Lower leg skin (tissue), 4 donors: ENCODE measurements around the gene MAX. TPM values are rescaled to one million over a fixed set of nuclear protein-coding genes. Genes with fewer than 3 reads are reported as not detected.

ENCODE experiments used
- DNase-seq, 2 donors: peaks; one replicate each; pipeline ENCODE4 v3.0.0-alpha.2; 2019; ENCODE audit warnings: low spot score in 2 of 2
- H3K4me3 ChIP-seq: fragments of 200-600 bp; sonication (generic); 2 replicates; pipeline ENCODE4 v1.5.1; 2017; ENCODE audit warnings: mild to moderate bottlenecking, low read depth; ENCODE audit not compliant: poor library complexity, severe bottlenecking
- CTCF ChIP-seq, 3 donors: fragments of 450-650 bp; IDR thresholded peaks; one replicate each; pipeline ENCODE4 v1.5.1; 2016; ENCODE audit warnings: antibody characterized with exemption in 3 of 3, mild to moderate bottlenecking in 3 of 3, moderate library complexity in 2 of 3
- POLR2A ChIP-seq, 2 donors: fragments of 450-650 bp; IDR thresholded peaks; one replicate each; pipeline ENCODE4 v1.6.1; 2016 to 2017; ENCODE audit warnings: antibody characterized with exemption in 2 of 2, mild to moderate bottlenecking in 1 of 2, moderate library complexity in 1 of 2
- WGBS, 2 donors: methylation state at CpG; one replicate each; pipeline ENCODE4 v1.1.5; 2018; 5-methylcytosine and 5-hydroxymethylcytosine counted together
- intact Hi-C: fragments of 100-400 bp; cut with DNase I; formaldehyde crosslinking; loops from one replicate; pipeline ENCODE4 v1.15.0; 2023; ENCODE audit warnings: low total_unique reads
- total RNA-seq, 4 donors: library from RNA; depleted of rRNA; stranded (reverse); fragments of >200 nt; gene quantifications; one replicate each; pipeline ENCODE4 v1.1.0, GENCODE V29; 2016

Gene MAX
- total RNA-seq, 4 donors from 2014 or later: 61.0 to 126 (median 65.6) TPM

- no peak overlapping the region for H3K4me3 ChIP-seq
Observed at GRCh38 chr14:65070471-65070976, 31.8 kb downstream of the MAX start.

GRCh38 chr14:65069874-65070413, 32.4 kb downstream of the MAX start:
- H3K4me3 ChIP-seq: no peak overlapping the region
- WGBS, 2 donors: 44 to 61% methylated on average over 5 of the region's 5 CpGs
- intact Hi-C loops: no loop called here
- DNase-seq: no peak
- TF ChIP-seq POLR2A (IDR thresholded peaks at IDR 0.05) (no peak), CTCF (IDR thresholded peaks at IDR 0.05) (no peak)

More at GRCh38 chr14:65070471-65070976, 31.8 kb downstream of the MAX start:
- 18 to 24% methylated on average over 12 of the region's 12 CpGs for WGBS, 2 donors
- DNase-seq: peak in 1 of 2 donors; percentile 71
- no peak for TF ChIP-seq POLR2A (IDR thresholded peaks at IDR 0.05)
- no peak for TF ChIP-seq CTCF (IDR thresholded peaks at IDR 0.05)
- intact Hi-C loops: no loop called here

GRCh38 chr14:65065719-65066118, 36.6 kb downstream of the MAX start:
- H3K4me3 ChIP-seq: no peak overlapping the region
- whole genome bisulfite sequencing, 2 donors: 61 to 72% methylated on average over 7 of the region's 7 CpGs
- no peak for DNase-seq
- no peak for TF ChIP-seq POLR2A (IDR thresholded peaks at IDR 0.05)
- no peak for TF ChIP-seq CTCF (IDR thresholded peaks at IDR 0.05)
- intact Hi-C loops: no loop called here

GRCh38 chr14:65062096-65063075, 39.9 kb downstream of the MAX start:
- intact Hi-C loops: no loop called here
- 87 to 91% methylated on average over 16 of the region's 16 CpGs for WGBS, 2 donors
- H3K4me3 ChIP-seq: no peak overlapping the region
- DNase-seq: no peak
- no peak for TF ChIP-seq CTCF (IDR thresholded peaks at IDR 0.05)
- TF ChIP-seq POLR2A (IDR thresholded peaks at IDR 0.05): no peak

GRCh38 chr14:65057695-65058094, 44.6 kb downstream of the MAX start:
- TF ChIP-seq CTCF (IDR thresholded peaks at IDR 0.05) (no peak), POLR2A (IDR thresholded peaks at IDR 0.05) (no peak)
- H3K4me3 ChIP-seq: no peak overlapping the region
- DNase-seq: no peak
- intact Hi-C loops: no loop called here
